Stimulated activated CD8-positive, alpha-beta memory T cell treated with anti-CD3 and anti-CD28 coated beads, Interleukin-7, amount 100 ng/mL, for 24 hours (primary cell): ENCODE results near the gene SLC13A1.
"Not testable (repeated sequence)": the region's sequence is repeated elsewhere in the genome, so short reads cannot be mapped to it uniquely, and the experiment has no call there.

Experiments used
- DNase-seq: peaks from one replicate; pipeline ENCODE4 v3.0.0-alpha.2; 2020; ENCODE audit warnings: low read depth

Gene SLC13A1

GRCh38 chr7:123126691-123127090, 73.1 kb downstream of the SLC13A1 start:
- no peak for DNase-seq

GRCh38 chr7:123126171-123126570, 73.6 kb downstream of the SLC13A1 start:
- DNase-seq: no peak

GRCh38 chr7:123125231-123125630, 74.5 kb downstream of the SLC13A1 start:
- no peak for DNase-seq

- DNase-seq: no peak
Measured at GRCh38 chr7:123122916-123123315, 76.9 kb downstream of the SLC13A1 start.

GRCh38 chr7:123120286-123120685, 79.5 kb downstream of the SLC13A1 start:
- DNase-seq: no peak

- DNase-seq: no peak
Measured at GRCh38 chr7:123115331-123115730, 84.4 kb downstream of the SLC13A1 start.

- no peak for DNase-seq
Measured at GRCh38 chr7:123114288-123114687, 85.5 kb downstream of the SLC13A1 start.

GRCh38 chr7:123112833-123113232, 86.9 kb downstream of the SLC13A1 start:
- no peak for DNase-seq

- DNase-seq: no peak
Measured at GRCh38 chr7:123099712-123100111, 100.1 kb downstream of the SLC13A1 start.

- no peak for DNase-seq
Measured at GRCh38 chr7:123096976-123097375, 102.8 kb downstream of the SLC13A1 start.

- no peak for DNase-seq
Measured at GRCh38 chr7:123096434-123096833, 103.3 kb downstream of the SLC13A1 start.

- DNase-seq: no peak
Measured at GRCh38 chr7:123090456-123090855, 109.3 kb downstream of the SLC13A1 start.

- not testable (repeated sequence) for DNase-seq
Measured at GRCh38 chr7:123086910-123087309, 112.9 kb downstream of the SLC13A1 start.

GRCh38 chr7:123084861-123085260, 114.9 kb downstream of the SLC13A1 start:
- DNase-seq: not testable (repeated sequence)

GRCh38 chr7:123079021-123079420, 120.7 kb downstream of the SLC13A1 start:
- no peak for DNase-seq

GRCh38 chr7:123075838-123076467, 123.8 kb downstream of the SLC13A1 start:
- no peak for DNase-seq

- DNase-seq: no peak
Measured at GRCh38 chr7:123070702-123071286, 129.0 kb downstream of the SLC13A1 start.

GRCh38 chr7:123067814-123068213, 132.0 kb downstream of the SLC13A1 start:
- no peak for DNase-seq
